Measurements from ENCODE around the gene CLIC4.

Gene CLIC4

DNA sequence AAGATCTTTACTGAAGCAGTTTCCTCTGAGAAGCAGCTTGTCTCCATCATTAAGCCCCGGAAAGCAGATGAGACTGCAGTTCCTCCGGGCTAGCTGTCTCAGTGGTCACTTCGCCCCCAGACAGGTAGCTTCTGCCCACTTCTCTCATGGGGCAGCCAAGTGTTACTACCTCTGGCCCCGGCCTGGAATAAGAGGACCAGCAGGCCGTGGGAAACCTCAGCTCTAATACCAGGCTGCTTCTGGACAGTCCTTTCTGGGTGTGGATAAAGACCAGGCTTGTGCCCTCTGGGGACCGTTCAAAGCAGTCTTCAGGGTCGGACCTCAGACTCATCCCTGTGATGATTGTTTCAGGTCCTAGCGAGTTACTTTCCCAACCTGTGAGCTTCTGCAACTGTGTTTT, 130.0 kb downstream of the CLIC4 start:
- TF ChIP-seq, protein P1, sequence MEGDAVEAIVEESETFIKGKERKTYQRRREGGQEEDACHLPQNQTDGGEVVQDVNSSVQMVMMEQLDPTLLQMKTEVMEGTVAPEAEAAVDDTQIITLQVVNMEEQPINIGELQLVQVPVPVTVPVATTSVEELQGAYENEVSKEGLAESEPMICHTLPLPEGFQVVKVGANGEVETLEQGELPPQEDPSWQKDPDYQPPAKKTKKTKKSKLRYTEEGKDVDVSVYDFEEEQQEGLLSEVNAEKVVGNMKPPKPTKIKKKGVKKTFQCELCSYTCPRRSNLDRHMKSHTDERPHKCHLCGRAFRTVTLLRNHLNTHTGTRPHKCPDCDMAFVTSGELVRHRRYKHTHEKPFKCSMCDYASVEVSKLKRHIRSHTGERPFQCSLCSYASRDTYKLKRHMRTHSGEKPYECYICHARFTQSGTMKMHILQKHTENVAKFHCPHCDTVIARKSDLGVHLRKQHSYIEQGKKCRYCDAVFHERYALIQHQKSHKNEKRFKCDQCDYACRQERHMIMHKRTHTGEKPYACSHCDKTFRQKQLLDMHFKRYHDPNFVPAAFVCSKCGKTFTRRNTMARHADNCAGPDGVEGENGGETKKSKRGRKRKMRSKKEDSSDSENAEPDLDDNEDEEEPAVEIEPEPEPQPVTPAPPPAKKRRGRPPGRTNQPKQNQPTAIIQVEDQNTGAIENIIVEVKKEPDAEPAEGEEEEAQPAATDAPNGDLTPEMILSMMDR (IDR thresholded peaks at IDR 0.05; ENCODE audit: low read depth, low read length), result no peak
- no peak for TF ChIP-seq EZH2phosphoT487 (IDR thresholded peaks at IDR 0.05; ENCODE audit: low read depth)
- Histone ChIP-seq H3K27me3 (ENCODE audit: low read depth, low read length) (no peaks in the 10 kb centered on the region), H3K4me3 (ENCODE audit: low read length) (no peak overlapping the region), H3K79me2 (ENCODE audit: low read length) (no peaks in the 10 kb centered on the region), H3K27ac (ENCODE audit: low read length) (no peak overlapping the region), H3K36me3 (replicated peaks; ENCODE audit: low read depth, low read length) (no peaks in the 10 kb centered on the region), H3K4me2 (ENCODE audit: low read length) (no peak overlapping the region), H4K20me1 (ENCODE audit: insufficient read depth, low read length) (no peaks in the 10 kb centered on the region), H3K9ac (ENCODE audit: low read length) (no peak overlapping the region), H2AFZ (ENCODE audit: low read depth, low read length) (no peak overlapping the region), H3K9me3 (ENCODE audit: insufficient read depth, low read length) (no peaks in the 10 kb centered on the region), H3K4me1 (ENCODE audit: low read length) (peaks cover 7% of the 10 kb centered on the region; the same call in 1 of the 2 replicates)

DNA sequence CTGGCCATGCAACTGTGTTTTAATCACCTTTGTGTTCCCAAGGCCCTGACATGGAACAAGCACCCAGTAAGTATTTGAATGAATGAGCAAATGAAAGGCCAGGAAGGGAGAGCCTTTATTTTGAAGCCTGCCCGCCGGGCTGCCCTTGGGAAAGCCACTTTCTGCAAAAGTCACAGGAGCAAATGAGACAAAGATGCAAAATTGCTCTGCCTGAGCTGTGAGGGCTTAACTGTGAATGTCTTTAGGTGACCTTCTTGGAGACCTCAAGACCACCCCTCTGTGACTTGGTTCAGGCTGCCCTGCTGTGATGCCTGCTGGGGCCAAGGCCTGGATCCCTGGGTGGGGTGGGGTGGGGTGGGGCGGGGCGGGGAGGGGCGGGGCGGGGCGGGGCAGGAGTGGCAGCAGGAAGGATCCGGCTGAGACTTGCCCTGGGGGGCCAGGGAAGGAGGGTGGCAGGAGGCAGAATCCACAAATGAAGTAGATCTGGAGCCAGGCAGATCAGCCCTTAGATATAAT, 130.8 kb downstream of the CLIC4 start:
- Histone ChIP-seq H2AFZ (ENCODE audit: low read depth, low read length) (no peak overlapping the region), H3K27ac (ENCODE audit: low read length) (no peak overlapping the region), H3K36me3 (replicated peaks; ENCODE audit: low read depth, low read length) (no peaks in the 10 kb centered on the region), H3K4me3 (ENCODE audit: low read length) (no peak overlapping the region), H3K79me2 (ENCODE audit: low read length) (no peaks in the 10 kb centered on the region), H3K9ac (ENCODE audit: low read length) (no peak overlapping the region), H4K20me1 (ENCODE audit: insufficient read depth, low read length) (no peaks in the 10 kb centered on the region), H3K4me2 (ENCODE audit: low read length) (no peak overlapping the region), H3K4me1 (ENCODE audit: low read length) (peaks cover 7% of the 10 kb centered on the region; the same call in 1 of the 2 replicates), H3K27me3 (ENCODE audit: low read depth, low read length) (no peaks in the 10 kb centered on the region), H3K9me3 (ENCODE audit: insufficient read depth, low read length) (no peaks in the 10 kb centered on the region)
- no peak for TF ChIP-seq EZH2phosphoT487 (IDR thresholded peaks at IDR 0.05; ENCODE audit: low read depth)
- TF ChIP-seq, protein P1 (IDR thresholded peaks at IDR 0.05; ENCODE audit: low read depth, low read length), result no peak

DNA sequence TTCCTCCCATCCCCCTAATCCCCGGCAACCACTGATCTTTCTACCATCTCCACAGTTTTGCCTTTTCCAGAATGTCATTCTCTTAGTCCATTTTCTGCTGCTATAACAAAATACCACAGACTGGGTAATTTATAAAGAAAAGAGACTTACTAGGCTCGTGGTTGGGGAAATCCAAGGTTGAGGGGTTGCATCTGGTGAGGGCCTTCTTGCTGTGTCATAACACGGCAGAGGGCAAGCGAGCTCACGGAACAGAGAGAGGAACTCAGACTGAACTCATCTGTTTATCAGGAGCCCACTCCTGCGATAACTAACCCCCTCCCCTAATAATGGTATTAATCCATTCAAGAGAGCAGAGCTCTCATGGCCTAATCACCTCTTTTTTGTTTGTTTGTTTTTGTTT, 132.8 kb downstream of the CLIC4 start:
- no peak overlapping the region for H3K4me3 ChIP-seq (ENCODE audit: low read length)

DNA sequence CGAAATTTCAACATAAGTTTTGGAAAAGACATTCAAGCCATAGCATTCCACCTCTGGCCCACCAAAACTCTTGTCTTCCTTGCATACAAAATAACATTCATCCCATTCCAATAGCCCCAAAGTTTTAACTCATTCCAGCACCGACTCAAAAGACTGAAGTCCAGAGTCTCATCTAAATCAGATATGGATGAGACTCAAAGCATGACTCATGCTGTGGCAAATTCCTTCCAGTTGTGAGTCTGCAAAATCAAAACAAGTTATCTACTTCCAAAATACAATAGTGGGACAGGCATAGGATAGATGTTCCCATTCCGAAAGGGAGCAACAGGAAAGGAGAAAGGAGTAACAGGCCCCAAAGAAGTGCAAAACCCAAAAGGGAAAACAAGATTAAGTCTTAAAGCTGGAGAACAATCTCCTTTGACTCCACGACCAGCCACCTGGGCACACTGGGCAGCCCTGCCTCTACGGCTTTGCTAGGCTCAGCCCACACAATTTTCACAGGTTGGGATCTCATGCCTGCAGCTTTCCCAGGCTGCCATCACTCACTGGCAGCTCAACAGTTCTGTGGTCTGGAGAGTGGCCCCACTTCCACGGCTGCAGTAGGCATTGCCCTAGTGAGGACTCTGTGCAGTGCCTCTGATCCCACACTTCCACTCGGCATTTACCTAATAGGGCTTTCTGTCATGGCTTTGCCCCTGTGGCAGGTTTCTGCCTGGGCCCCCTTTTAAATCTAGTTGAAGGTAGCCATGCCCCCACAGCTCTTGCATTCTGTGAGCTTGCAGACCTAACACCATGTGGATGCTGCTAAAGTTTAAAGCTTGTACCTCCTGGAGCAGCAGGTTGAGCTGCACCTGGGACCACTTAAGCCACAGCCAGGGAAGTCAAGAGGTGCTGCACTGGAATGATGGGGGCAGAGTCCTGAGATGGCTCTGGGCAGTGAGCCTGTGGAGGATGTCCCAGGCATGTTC, 133.8 kb downstream of the CLIC4 start:
- no peaks in the 10 kb centered on the region for H4K20me1 ChIP-seq (ENCODE audit: insufficient read depth, low read length)
- no peaks in the 10 kb centered on the region for H3K9me3 ChIP-seq (ENCODE audit: insufficient read depth, low read length)
- no peak overlapping the region for H3K9ac ChIP-seq (ENCODE audit: low read length)
- no peaks in the 10 kb centered on the region for H3K27me3 ChIP-seq (ENCODE audit: low read depth, low read length)
- H3K79me2 ChIP-seq (ENCODE audit: low read length), result no peaks in the 10 kb centered on the region
- H2AFZ ChIP-seq (ENCODE audit: low read depth, low read length), result no peak overlapping the region
- no peaks in the 10 kb centered on the region for H3K36me3 ChIP-seq (replicated peaks; ENCODE audit: low read depth, low read length)
- no peak overlapping the region for H3K27ac ChIP-seq (ENCODE audit: low read length)
- TF ChIP-seq, protein P1 (IDR thresholded peaks at IDR 0.05; ENCODE audit: low read depth, low read length), result no peak
- TF ChIP-seq EZH2phosphoT487 (IDR thresholded peaks at IDR 0.05; ENCODE audit: low read depth), result no peak
- no peak overlapping the region for H3K4me2 ChIP-seq (ENCODE audit: low read length)
- peaks cover 7% of the 10 kb centered on the region; the same call in 1 of the 2 replicates for H3K4me1 ChIP-seq (ENCODE audit: low read length)
- no peak overlapping the region for H3K4me3 ChIP-seq (ENCODE audit: low read length)

More for the DNA sequence above, 132.8 kb downstream of the CLIC4 start:
- no peaks in the 10 kb centered on the region for H3K36me3 ChIP-seq (replicated peaks; ENCODE audit: low read depth, low read length)
- no peak overlapping the region for H3K9ac ChIP-seq (ENCODE audit: low read length)
- H3K4me1 ChIP-seq (ENCODE audit: low read length), result peaks cover 7% of the 10 kb centered on the region; the same call in 1 of the 2 replicates
- H4K20me1 ChIP-seq (ENCODE audit: insufficient read depth, low read length), result no peaks in the 10 kb centered on the region
- H2AFZ ChIP-seq (ENCODE audit: low read depth, low read length), result no peak overlapping the region
- H3K9me3 ChIP-seq (ENCODE audit: insufficient read depth, low read length), result no peaks in the 10 kb centered on the region
- no peak for TF ChIP-seq EZH2phosphoT487 (IDR thresholded peaks at IDR 0.05; ENCODE audit: low read depth)
- H3K79me2 ChIP-seq (ENCODE audit: low read length), result no peaks in the 10 kb centered on the region
- H3K4me2 ChIP-seq (ENCODE audit: low read length), result peak overlapping the region; percentile 7; the same call in 1 of the 2 replicates
- no peaks in the 10 kb centered on the region for H3K27me3 ChIP-seq (ENCODE audit: low read depth, low read length)
- H3K27ac ChIP-seq (ENCODE audit: low read length), result no peak overlapping the region

All from OCI-LY3 (cell line).